Prostate gland (tissue), 2 donors: ENCODE data around the gene GRIK3. TPM values are rescaled to one million over a fixed set of nuclear protein-coding genes. Genes with fewer than 3 reads are reported as not detected.

Experiments used
- DNase-seq: peaks from one replicate; pipeline ENCODE4 v3.0.0-alpha.2; 2019; ENCODE audit warnings: low spot score
- H3K27ac ChIP-seq, 2 donors: fragments of 200-600 bp; sonication (generic); 2 replicates each; pipeline ENCODE4 v1.5.1; 2017 to 2019
- H3K27me3 ChIP-seq: fragments of 200-600 bp; sonication (generic); replicated peaks from 2 replicates; pipeline ENCODE4 v1.5.1; 2019; ENCODE audit not compliant: insufficient read depth
- H3K36me3 ChIP-seq, 2 donors: fragments of 200-600 bp; sonication (generic); 1 replicate in 1 of 2; 2 replicates in 1 of 2; pipeline versions ENCODE4 v1.5.1 to v1.8.1; 2017 to 2019
- H3K4me1 ChIP-seq: fragments of 200-600 bp; sonication (generic); replicated peaks from 2 replicates; pipeline ENCODE4 v1.5.1; 2019
- H3K4me3 ChIP-seq, 2 donors: fragments of 200-600 bp; sonication (generic); 2 replicates each; pipeline ENCODE4 v1.5.1; 2017 to 2019
- H3K9me3 ChIP-seq: fragments of 200-600 bp; sonication (generic); 2 replicates; pipeline ENCODE4 v1.5.1; 2017
- POLR2A ChIP-seq: fragments of 450-650 bp; IDR thresholded peaks from one replicate; pipeline ENCODE4 v1.6.1; 2016; ENCODE audit warnings: antibody characterized with exemption, mild to moderate bottlenecking
- POLR2AphosphoS5 ChIP-seq: sonication (generic); formaldehyde crosslinking; IDR thresholded peaks from one replicate; pipeline ENCODE4 v1.6.1; 2017; ENCODE audit warnings: antibody characterized with exemption
- WGBS: methylation state at CpG from one replicate; pipeline ENCODE4 v1.1.5; 2018; 5-methylcytosine and 5-hydroxymethylcytosine counted together
- intact Hi-C: fragments of 100-400 bp; cut with DNase I; formaldehyde crosslinking; loops from one replicate; pipeline ENCODE4 v1.14.2; 2022
- total RNA-seq, 2 donors: library from RNA; depleted of rRNA; stranded (reverse); fragments of >200 nt; gene quantifications; one replicate each; pipeline ENCODE4 v1.1.0, GENCODE V29; 2016
- TF ChIP-seq, protein P1 (sequence below), 4 experiments: fragments of 200-600 bp in 2 of 4; fragments of 450-650 bp in 2 of 4; sonication (generic) in 2 of 4; IDR thresholded peaks; 1 replicate in 3 of 4; 2 replicates in 1 of 4; pipeline ENCODE4 v1.5.1; 2016 to 2019; ENCODE audit warnings: antibody characterized with exemption in 4 of 4, mild to moderate bottlenecking in 2 of 4, moderate library complexity in 2 of 4

Gene GRIK3
- total RNA-seq, 2 donors from 2014 or later = 0.36 to 5.9 TPM

DNA sequence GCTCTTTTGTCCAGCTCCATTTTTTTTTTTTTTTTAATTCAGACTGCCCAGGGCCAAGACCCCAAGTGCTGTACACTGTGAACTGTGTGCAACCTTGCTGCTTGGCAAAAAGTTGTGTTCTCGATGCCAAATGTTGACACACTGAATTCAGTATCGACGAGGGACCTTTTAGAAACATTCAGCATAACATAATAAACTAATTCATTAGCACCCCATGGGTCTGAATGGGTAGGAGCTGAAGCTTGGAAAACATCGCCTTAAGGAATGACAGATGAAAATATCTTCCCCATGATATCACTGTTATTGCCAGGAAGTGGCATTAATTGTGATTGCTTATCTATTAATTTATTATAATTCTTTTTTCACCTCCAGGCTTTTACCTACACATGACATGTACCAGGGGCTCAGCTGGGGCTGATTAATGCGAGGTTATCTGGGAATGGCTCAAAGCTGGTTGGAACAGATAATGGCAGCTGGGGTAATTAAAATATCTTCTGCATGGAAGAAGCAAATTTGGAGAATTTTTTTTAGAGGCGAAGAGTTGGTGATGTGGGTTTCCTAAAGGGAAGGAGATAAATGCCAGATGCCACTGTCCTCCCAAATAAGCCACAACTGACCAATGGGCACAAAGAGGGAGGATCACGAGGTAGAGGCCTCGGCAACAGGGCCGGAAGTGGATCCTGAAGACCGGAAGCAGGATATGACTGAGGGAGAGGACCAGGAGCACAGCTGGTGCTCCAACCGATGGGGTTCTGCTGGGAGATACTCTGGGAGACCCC is 169.3 kb downstream of the GRIK3 start:
- Histone ChIP-seq H3K4me3 (no peak overlapping the region), H3K36me3 (no peaks in the 10 kb centered on the region), H3K9me3 (no peaks in the 10 kb centered on the region), H3K27ac (no peak overlapping the region), H3K4me1 (no peaks in the 10 kb centered on the region), H3K27me3 (peaks cover 14% of the 10 kb centered on the region)
- WGBS = 73% methylated on average over 11 of the region's 11 CpGs
- TF ChIP-seq POLR2A (no peak), POLR2AphosphoS5 (no peak)
- TF ChIP-seq, protein P1, sequence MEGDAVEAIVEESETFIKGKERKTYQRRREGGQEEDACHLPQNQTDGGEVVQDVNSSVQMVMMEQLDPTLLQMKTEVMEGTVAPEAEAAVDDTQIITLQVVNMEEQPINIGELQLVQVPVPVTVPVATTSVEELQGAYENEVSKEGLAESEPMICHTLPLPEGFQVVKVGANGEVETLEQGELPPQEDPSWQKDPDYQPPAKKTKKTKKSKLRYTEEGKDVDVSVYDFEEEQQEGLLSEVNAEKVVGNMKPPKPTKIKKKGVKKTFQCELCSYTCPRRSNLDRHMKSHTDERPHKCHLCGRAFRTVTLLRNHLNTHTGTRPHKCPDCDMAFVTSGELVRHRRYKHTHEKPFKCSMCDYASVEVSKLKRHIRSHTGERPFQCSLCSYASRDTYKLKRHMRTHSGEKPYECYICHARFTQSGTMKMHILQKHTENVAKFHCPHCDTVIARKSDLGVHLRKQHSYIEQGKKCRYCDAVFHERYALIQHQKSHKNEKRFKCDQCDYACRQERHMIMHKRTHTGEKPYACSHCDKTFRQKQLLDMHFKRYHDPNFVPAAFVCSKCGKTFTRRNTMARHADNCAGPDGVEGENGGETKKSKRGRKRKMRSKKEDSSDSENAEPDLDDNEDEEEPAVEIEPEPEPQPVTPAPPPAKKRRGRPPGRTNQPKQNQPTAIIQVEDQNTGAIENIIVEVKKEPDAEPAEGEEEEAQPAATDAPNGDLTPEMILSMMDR (IDR thresholded peaks at IDR 0.05) = no peak
- intact Hi-C loops = no loop called here
- no peak for DNase-seq

DNA sequence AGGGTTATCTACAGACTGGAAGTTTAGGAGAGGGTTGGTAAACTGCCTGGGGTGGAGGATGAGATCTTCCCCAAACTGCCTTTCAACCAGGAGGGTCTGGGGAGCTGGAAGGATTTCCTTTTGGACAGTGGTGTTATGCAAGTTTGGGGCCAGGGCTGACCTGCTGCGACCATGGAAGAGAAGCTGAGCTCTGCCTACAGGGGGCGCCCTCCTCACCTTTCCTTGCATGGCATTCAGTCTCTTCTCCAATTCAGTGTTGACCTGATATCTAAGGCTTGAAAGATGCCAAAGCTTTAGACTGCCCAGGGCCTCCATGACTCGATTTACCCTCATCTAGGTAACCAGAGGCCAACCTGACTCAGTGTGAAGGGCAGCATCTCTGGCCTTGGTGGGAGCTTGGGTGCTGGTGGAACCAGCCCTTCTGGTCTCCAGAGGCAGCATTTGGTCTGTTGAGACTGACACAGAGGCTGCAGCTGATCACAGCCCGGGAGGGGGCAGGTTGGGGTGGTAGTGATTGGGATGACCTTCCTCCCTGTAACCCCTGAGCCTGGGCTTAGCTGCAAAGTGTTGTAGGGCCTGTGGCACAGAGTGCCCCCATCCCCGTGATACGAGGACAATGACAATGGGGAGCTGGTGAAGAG is 170.0 kb downstream of the GRIK3 start:
- 44% methylated on average over 6 of the region's 6 CpGs for WGBS
- H3K9me3 ChIP-seq = no peaks in the 10 kb centered on the region

DNA sequence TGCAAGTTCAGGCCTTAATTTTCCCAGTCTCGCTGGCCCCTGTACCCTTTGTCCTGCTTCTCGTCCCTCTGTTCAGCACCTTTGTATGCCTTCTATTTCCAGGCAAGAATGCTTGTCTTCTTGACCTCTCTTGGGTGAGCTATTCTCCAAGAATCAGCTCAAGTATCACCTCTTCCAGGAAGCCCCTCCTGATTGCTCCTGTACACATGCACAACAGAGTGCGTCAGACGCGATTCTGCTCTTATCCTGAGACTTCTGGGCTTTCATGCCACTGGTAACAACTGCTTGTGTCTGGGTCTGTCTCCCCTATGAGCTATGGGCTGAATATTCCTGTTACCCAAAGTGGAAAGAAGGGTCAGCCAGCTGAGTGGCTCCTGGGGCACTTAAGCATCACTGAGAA is 170.8 kb downstream of the GRIK3 start:
- TF ChIP-seq, protein P1 (IDR thresholded peaks at IDR 0.05) = no peak
- TF ChIP-seq POLR2A = no peak
- H3K27me3 ChIP-seq = peaks cover 14% of the 10 kb centered on the region
- H3K27ac ChIP-seq = no peak overlapping the region
- intact Hi-C loops = no loop called here
- H3K4me1 ChIP-seq = no peaks in the 10 kb centered on the region
- H3K9me3 ChIP-seq = no peaks in the 10 kb centered on the region
- H3K4me3 ChIP-seq = no peak overlapping the region
- no peaks in the 10 kb centered on the region for H3K36me3 ChIP-seq
- WGBS = 90% methylated on average over 5 of the region's 5 CpGs
- no peak for DNase-seq

More for the DNA sequence above, 170.0 kb downstream of the GRIK3 start:
- TF ChIP-seq, protein P1 (IDR thresholded peaks at IDR 0.05) = no peak
- no peak for TF ChIP-seq POLR2AphosphoS5
- no peak for TF ChIP-seq POLR2A
- DNase-seq = no peak
- H3K4me1 ChIP-seq = no peaks in the 10 kb centered on the region
- no peaks in the 10 kb centered on the region for H3K36me3 ChIP-seq
- intact Hi-C loops = no loop called here
- H3K27ac ChIP-seq = no peak overlapping the region
- H3K4me3 ChIP-seq = no peak overlapping the region
- H3K27me3 ChIP-seq = peaks cover 14% of the 10 kb centered on the region

DNA sequence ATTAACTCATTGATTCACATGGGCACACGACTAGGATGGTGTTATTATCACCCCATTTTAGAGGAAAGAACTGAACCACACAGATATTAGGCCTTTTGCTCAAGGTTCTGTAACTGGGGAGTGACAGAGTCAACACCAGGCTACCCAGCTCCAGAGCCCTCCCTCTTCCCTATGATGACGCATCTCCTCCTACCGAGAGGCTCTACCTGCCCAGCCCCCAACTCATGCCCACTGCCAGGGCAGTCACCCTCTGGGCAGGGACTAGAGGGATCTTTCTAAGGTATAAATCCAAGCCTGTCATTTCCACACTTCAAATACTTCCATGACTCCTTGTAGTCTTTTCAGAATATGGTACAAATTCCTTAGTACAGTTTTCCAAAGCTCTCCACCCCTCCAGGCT is 171.3 kb downstream of the GRIK3 start:
- Histone ChIP-seq H3K27me3 (peaks cover 14% of the 10 kb centered on the region), H3K36me3 (no peaks in the 10 kb centered on the region), H3K4me1 (no peaks in the 10 kb centered on the region), H3K9me3 (no peaks in the 10 kb centered on the region), H3K4me3 (no peak overlapping the region), H3K27ac (no peak overlapping the region)
- 43% methylated on average over 3 of the region's 3 CpGs for WGBS
- DNase-seq = no peak
- intact Hi-C loops = no loop called here
- TF ChIP-seq POLR2AphosphoS5 (no peak), POLR2A (no peak)
- TF ChIP-seq, protein P1 (IDR thresholded peaks at IDR 0.05) = no peak

DNA sequence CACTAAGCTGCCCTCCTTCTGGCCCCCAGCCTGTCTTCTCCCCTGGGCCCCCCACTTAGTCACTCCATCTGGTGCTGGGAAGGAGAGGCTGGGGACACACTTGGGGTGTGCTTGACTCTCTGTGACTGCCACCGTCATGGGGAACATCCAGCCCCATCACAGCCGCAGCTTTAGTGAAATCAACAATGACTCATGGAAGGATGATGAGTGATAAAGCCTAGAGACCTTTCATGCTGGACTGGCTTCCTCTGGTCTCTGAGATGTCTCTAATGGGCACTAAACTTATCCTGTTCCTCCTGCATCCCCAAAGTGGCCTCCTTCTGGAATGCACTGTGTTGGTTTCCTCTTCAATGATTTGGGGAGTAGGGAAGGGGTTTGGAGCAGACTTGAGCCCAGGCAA is 172.9 kb downstream of the GRIK3 start:
- no peaks in the 10 kb centered on the region for H3K4me1 ChIP-seq
- WGBS = 80% methylated on average over 2 of the region's 2 CpGs
- intact Hi-C loops = no loop called here
- no peak overlapping the region for H3K27ac ChIP-seq
- H3K36me3 ChIP-seq = no peaks in the 10 kb centered on the region
- no peak for DNase-seq
- H3K9me3 ChIP-seq = no peaks in the 10 kb centered on the region
- H3K27me3 ChIP-seq = peaks cover 12% of the 10 kb centered on the region
- TF ChIP-seq, protein P1 (IDR thresholded peaks at IDR 0.05) = no peak
- TF ChIP-seq POLR2A = no peak
- TF ChIP-seq POLR2AphosphoS5 = no peak
- no peak overlapping the region for H3K4me3 ChIP-seq
